ENCODE data around the gene ELOVL6.
"Not testable (repeated sequence)": the region's sequence is repeated elsewhere in the genome, so short reads cannot be mapped to it uniquely, and the experiment has no call there.

Gene ELOVL6

DNA sequence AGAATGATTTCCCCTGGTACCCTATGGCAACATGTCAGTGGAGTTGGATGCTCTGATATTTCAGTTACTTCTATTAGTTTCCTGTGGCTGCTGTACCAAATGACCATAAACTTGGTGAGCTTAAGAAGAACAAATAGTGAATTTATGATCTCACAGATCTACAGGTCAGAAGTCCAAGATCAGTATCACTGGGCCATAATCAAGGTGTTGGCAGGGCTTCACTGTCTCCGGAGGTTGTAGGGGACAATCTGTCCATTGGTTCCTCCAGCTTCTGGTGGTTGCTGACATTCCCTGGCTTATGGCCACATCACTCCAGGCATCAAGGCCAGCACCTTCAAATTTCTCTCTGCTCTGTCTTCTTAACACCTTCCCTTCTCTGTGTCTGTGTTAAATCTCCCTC lies 37.9 kb upstream of the ELOVL6 start:
- Histone ChIP-seq H3K4me3 (IDR thresholded peaks at IDR 0.05; ENCODE audit: insufficient read depth, low read depth, low read length) (no peak overlapping the region), H3K9ac (no peak overlapping the region), H3K27me3 (ENCODE audit: insufficient read depth, low read depth) (no peaks in the 10 kb centered on the region), H2AFZ (ENCODE audit: low read depth) (no peak overlapping the region), H3K36me3 (ENCODE audit: insufficient read depth) (no peaks in the 10 kb centered on the region), H3K4me1 (ENCODE audit: low read depth, poor library complexity, severe bottlenecking) (no peaks in the 10 kb centered on the region), H3K27ac (no peak overlapping the region), H3K4me2 (no peak overlapping the region), H4K20me1 (ENCODE audit: insufficient read depth) (no peaks in the 10 kb centered on the region), H3K79me2 (ENCODE audit: insufficient read depth, low read depth) (no peaks in the 10 kb centered on the region)
- TF ChIP-seq CTCF (conservative IDR thresholded peaks at IDR 0.05; ENCODE audit: low read depth, low read length) = no peak

- not testable (repeated sequence) for H3K4me3 ChIP-seq (IDR thresholded peaks at IDR 0.05; ENCODE audit: insufficient read depth, low read depth, low read length); H3K4me2 ChIP-seq; H3K36me3 ChIP-seq (ENCODE audit: insufficient read depth); H4K20me1 ChIP-seq (ENCODE audit: insufficient read depth); H3K4me1 ChIP-seq (ENCODE audit: low read depth, poor library complexity, severe bottlenecking); H2AFZ ChIP-seq (ENCODE audit: low read depth); H3K27me3 ChIP-seq (ENCODE audit: insufficient read depth, low read depth); H3K9ac ChIP-seq; H3K79me2 ChIP-seq (ENCODE audit: insufficient read depth, low read depth); H3K27ac ChIP-seq
Measured at GRCh38 chr4:110233581-110233980, 35.2 kb upstream of the ELOVL6 start.

DNA sequence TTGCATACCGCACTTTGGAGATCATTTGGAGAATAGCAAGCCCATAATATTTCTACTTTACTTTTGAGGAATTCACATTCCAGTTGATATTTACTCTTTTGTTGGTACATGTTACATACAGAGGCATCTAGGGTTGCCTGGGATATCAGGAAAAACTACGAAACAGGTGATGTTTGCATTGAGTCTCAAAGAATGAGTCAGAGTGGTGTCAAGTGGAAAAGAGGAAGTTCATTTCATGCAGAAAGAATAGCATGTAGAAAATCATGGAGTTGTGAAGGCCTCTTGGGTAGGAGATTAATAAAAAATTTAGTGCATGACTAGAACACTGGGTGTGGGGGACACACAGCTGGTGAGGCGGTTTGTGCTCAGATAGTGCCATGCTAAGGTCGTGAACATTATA lies 33.5 kb upstream of the ELOVL6 start:
- H3K4me2 ChIP-seq = no peak overlapping the region

GRCh38 chr4:110229266-110229665 lies 30.9 kb upstream of the ELOVL6 start:
- no peak overlapping the region for H2AFZ ChIP-seq (ENCODE audit: low read depth)

More for the DNA sequence above, 33.5 kb upstream of the ELOVL6 start:
- no peak overlapping the region for H2AFZ ChIP-seq (ENCODE audit: low read depth)
- no peaks in the 10 kb centered on the region for H3K36me3 ChIP-seq (ENCODE audit: insufficient read depth)
- no peak overlapping the region for H3K4me3 ChIP-seq (IDR thresholded peaks at IDR 0.05; ENCODE audit: insufficient read depth, low read depth, low read length)
- no peaks in the 10 kb centered on the region for H4K20me1 ChIP-seq (ENCODE audit: insufficient read depth)
- H3K4me1 ChIP-seq (ENCODE audit: low read depth, poor library complexity, severe bottlenecking) = no peaks in the 10 kb centered on the region
- H3K27me3 ChIP-seq (ENCODE audit: insufficient read depth, low read depth) = no peaks in the 10 kb centered on the region
- no peak for TF ChIP-seq CTCF (conservative IDR thresholded peaks at IDR 0.05; ENCODE audit: low read depth, low read length)
- H3K9ac ChIP-seq = no peak overlapping the region
- no peaks in the 10 kb centered on the region for H3K79me2 ChIP-seq (ENCODE audit: insufficient read depth, low read depth)
- no peak overlapping the region for H3K27ac ChIP-seq

GRCh38 chr4:110224812-110225211 lies 26.4 kb upstream of the ELOVL6 start:
- no peak for TF ChIP-seq CTCF (conservative IDR thresholded peaks at IDR 0.05; ENCODE audit: low read depth, low read length)
- Histone ChIP-seq H3K36me3 (ENCODE audit: insufficient read depth) (no peaks in the 10 kb centered on the region), H3K9ac (no peak overlapping the region), H3K4me2 (no peak overlapping the region), H3K4me3 (IDR thresholded peaks at IDR 0.05; ENCODE audit: insufficient read depth, low read depth, low read length) (no peak overlapping the region), H3K4me1 (ENCODE audit: low read depth, poor library complexity, severe bottlenecking) (no peaks in the 10 kb centered on the region), H3K27ac (no peak overlapping the region), H4K20me1 (ENCODE audit: insufficient read depth) (no peaks in the 10 kb centered on the region), H3K79me2 (ENCODE audit: insufficient read depth, low read depth) (no peaks in the 10 kb centered on the region), H2AFZ (ENCODE audit: low read depth) (no peak overlapping the region), H3K27me3 (ENCODE audit: insufficient read depth, low read depth) (no peaks in the 10 kb centered on the region)

More at GRCh38 chr4:110229266-110229665, 30.9 kb upstream of the ELOVL6 start:
- TF ChIP-seq CTCF (conservative IDR thresholded peaks at IDR 0.05; ENCODE audit: low read depth, low read length) = no peak
- H3K36me3 ChIP-seq (ENCODE audit: insufficient read depth) = no peaks in the 10 kb centered on the region
- H3K9ac ChIP-seq = no peak overlapping the region
- no peaks in the 10 kb centered on the region for H3K27me3 ChIP-seq (ENCODE audit: insufficient read depth, low read depth)
- H3K4me1 ChIP-seq (ENCODE audit: low read depth, poor library complexity, severe bottlenecking) = no peaks in the 10 kb centered on the region
- H3K4me2 ChIP-seq = no peak overlapping the region
- H3K27ac ChIP-seq = no peak overlapping the region
- H4K20me1 ChIP-seq (ENCODE audit: insufficient read depth) = no peaks in the 10 kb centered on the region
- H3K79me2 ChIP-seq (ENCODE audit: insufficient read depth, low read depth) = no peaks in the 10 kb centered on the region
- no peak overlapping the region for H3K4me3 ChIP-seq (IDR thresholded peaks at IDR 0.05; ENCODE audit: insufficient read depth, low read depth, low read length)

Measured in KMS-11 (cell line).